Choroid plexus epithelial cell (primary cell): Measurements from ENCODE around the gene SPATA1.

Source experiments
- DNase-seq: peaks from one replicate; pipeline ENCODE4 v3.0.0-alpha.2; 2010; ENCODE audit warnings: low read depth
- H3K4me3 ChIP-seq: 2 replicates; pipeline ENCODE4 v1.5.1; 2011; ENCODE audit warnings: low read depth, mild to moderate bottlenecking, control low read depth, low read length, moderate library complexity
- TF ChIP-seq, protein P1 (sequence below): conservative IDR thresholded peaks from 2 replicates; pipeline ENCODE4 v1.5.1; 2011; ENCODE audit warnings: low read depth, mild to moderate bottlenecking, control low read depth, inconsistent platforms, low read length, moderate library complexity

Gene SPATA1

DNA sequence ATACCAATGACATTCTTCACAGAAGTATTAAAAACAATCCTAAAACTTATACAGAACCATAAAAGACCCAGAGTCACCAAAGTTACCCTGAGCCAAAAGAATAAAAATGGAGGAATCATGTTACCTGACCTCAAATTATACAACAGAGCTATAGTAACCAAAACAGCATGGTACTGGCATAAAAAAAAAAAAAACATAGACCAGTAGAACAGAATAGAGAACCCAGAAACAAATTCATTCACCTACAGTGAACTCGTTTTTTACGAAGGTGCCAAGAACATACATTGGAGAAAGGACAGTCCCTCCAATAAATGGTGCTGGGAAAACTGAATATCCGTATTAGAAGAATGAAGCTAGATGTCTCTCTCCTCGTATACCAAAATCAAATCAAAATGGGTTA lies 2.8 kb downstream of the SPATA1 start:
- no peak for DNase-seq
- H3K4me3 ChIP-seq, result no peak overlapping the region
- TF ChIP-seq, protein P1, sequence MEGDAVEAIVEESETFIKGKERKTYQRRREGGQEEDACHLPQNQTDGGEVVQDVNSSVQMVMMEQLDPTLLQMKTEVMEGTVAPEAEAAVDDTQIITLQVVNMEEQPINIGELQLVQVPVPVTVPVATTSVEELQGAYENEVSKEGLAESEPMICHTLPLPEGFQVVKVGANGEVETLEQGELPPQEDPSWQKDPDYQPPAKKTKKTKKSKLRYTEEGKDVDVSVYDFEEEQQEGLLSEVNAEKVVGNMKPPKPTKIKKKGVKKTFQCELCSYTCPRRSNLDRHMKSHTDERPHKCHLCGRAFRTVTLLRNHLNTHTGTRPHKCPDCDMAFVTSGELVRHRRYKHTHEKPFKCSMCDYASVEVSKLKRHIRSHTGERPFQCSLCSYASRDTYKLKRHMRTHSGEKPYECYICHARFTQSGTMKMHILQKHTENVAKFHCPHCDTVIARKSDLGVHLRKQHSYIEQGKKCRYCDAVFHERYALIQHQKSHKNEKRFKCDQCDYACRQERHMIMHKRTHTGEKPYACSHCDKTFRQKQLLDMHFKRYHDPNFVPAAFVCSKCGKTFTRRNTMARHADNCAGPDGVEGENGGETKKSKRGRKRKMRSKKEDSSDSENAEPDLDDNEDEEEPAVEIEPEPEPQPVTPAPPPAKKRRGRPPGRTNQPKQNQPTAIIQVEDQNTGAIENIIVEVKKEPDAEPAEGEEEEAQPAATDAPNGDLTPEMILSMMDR, result no peak

DNA sequence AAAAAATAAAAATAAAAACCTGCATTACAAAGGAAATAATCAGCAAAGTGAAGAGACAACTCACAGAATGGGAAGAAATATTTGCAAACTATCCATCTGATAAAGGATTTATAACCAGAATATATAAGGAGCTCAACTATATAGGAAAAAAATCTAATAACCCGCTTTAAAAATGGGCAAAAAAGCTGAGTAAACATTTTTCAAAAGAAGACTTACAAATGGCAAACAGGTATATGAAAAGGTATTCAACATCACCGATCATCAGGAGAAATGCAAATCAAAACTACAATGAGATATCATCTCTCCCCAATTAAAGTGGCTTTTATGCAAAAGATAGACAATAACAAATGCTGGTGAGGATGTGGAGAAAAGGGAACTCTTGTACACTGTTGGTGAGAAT lies 4.0 kb downstream of the SPATA1 start:
- H3K4me3 ChIP-seq, result no peak overlapping the region
- TF ChIP-seq, protein P1, result no peak

DNA sequence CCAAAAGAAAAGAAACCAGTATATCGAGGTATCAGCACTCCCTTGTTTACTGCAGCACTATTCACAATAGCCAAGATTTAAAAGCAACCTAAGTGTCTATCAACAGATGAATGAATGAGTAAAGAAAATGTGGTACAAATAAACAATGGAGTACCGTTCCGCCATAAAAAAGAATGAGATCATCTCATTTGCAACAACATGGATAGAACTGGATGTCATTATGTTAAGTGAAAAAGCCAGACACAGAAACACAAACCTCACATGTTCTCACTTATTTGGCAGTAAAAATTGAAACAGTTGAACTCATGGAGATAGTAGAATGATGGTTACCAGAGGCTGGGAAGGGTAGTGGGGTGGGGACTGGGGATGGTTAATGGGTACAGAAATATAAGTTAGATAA lies 4.5 kb downstream of the SPATA1 start:
- TF ChIP-seq, protein P1, result no peak
- DNase-seq, result no peak

More for the DNA sequence above, 4.0 kb downstream of the SPATA1 start:
- DNase-seq, result no peak

DNA sequence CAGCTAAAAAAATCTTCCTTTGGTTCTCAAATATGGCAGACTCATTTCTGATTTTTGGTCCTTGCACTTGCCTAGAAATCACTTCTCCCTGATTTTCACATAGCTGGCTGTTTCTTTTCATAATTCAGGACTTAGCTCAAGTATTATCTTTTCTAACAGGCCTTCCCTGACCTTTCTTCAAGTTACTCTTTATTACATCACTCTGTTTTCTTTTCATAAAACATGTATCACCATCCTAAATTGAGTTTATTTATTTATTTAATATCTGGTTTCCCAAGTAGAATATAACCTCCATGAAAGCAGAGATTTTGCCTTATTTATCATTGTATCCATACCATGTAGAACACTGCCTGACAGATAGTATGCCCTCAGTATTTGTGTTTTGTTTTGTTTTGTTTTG lies 18.4 kb downstream of the SPATA1 start:
- TF ChIP-seq, protein P1, result no peak
- DNase-seq, result no peak
- H3K4me3 ChIP-seq, result no peak overlapping the region

More for the DNA sequence above, 4.5 kb downstream of the SPATA1 start:
- no peak overlapping the region for H3K4me3 ChIP-seq

DNA sequence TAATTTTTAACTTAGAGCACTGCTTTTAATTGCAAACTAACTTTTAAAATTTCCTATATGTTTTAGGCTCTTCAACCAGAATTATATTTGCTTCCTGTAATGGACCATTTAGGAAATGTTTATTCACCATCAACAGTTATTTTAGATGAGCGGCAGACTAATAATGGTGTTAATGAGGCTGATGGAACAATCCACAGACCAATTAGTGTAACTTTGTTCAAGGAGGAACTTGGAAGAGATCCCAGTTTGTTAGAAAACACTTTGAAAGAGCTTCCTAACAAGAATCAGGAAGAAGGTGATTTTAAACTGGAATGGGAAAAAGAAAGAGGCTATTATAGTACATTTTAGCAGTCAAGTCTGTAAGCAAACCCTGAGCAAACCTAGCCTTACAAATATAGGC lies 19.6 kb downstream of the SPATA1 start:
- no peak for DNase-seq
- H3K4me3 ChIP-seq, result no peak overlapping the region
- TF ChIP-seq, protein P1, result no peak

DNA sequence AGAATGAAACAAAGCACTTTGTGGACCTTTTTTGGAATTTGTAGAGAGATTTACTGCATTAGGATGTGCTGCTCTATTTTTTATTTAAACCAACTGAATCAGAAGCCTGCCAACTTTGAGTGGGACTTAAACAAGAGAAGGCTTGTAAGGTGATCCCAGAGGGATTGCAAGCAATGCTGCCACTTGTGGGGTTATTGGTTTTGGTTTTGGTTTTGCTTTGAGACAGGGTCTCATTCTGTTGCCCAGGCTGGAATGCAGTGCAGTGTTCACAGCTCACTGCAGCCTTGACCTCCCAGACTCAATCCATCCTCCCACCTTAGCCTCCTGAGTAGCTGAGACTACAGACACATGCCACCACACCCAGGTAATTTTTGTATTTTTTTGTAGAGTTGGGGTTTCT lies 32.4 kb downstream of the SPATA1 start:
- TF ChIP-seq, protein P1, result no peak
- DNase-seq, result no peak
- H3K4me3 ChIP-seq, result no peak overlapping the region

DNA sequence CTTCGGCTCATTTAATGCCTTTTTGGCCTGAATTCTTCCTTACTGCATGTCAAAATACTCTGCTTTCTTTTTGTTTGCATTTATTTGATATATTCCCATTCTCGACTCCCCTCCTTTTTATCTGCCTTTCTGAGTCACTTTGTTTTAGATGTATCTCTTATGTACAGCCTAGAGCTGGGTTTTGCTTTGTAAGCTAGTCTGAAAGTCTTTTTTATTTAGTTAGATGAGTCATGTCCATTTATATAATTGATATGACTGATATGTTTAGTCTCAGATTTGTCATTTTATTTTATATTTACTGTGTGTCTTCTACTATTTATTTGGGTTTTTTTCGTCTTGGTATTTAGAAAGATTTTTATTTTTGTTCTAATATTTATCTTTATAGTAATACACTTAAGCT lies 33.8 kb downstream of the SPATA1 start:
- no peak overlapping the region for H3K4me3 ChIP-seq
- TF ChIP-seq, protein P1, result no peak
- DNase-seq, result peak; percentile 13
